Measurements from ENCODE around the gene ALG1. TPM values are rescaled to one million over a fixed set of nuclear protein-coding genes. Genes with fewer than 3 reads are reported as not detected.
A peak's percentile ranks its signal among the peaks of the same experiment; 100 is the strongest.

Gene ALG1
- total and polyA plus RNA-seq, 10 of the 15 experiments (the other 5 are each of a cell fraction or from before 2014, with no cell fraction given) = 1.5 to 43.2 (median 23.8) TPM

GRCh38 chr16:5069854-5070253 lies 1.8 kb upstream of the ALG1 start:
- Histone ChIP-seq H3K79me2 (ENCODE audit: control insufficient read depth, insufficient read depth, low read length) (peaks cover 10% of the 10 kb centered on the region), H4K20me1 (ENCODE audit: control insufficient read depth, insufficient read depth) (no peaks in the 10 kb centered on the region), H3K4me2 (ENCODE audit: control insufficient read depth, insufficient read depth) (no peak overlapping the region), H3K27me3 (replicated peaks in 1 of 2; ENCODE audit: control insufficient read depth in 2 of 2, insufficient read depth in 2 of 2, low read length in 1 of 2) (no peaks in the 10 kb centered on the region), H3K9me3 (replicated peaks; ENCODE audit: control insufficient read depth, insufficient read depth, low read length) (no peaks in the 10 kb centered on the region; the same call in 2 of the 3 replicates), H3K36me3 (ENCODE audit: control insufficient read depth in 2 of 2, insufficient read depth in 2 of 2, low read length in 1 of 2) (peaks cover 0 to 3% of the 10 kb centered on the region in 2 experiments; a peak in 1 of 4 replicates), H3K9ac (ENCODE audit: control insufficient read depth, insufficient read depth, low read length) (no peak overlapping the region), H3K4me3 (no peak overlapping the region), H3K4me1 (ENCODE audit: control insufficient read depth, insufficient read depth, low read length) (peaks cover 14% of the 10 kb centered on the region), H2AFZ (ENCODE audit: control insufficient read depth, low read depth, low read length) (no peak overlapping the region), H3K27ac (ENCODE audit: control insufficient read depth, insufficient read depth) (no peak overlapping the region)
- CTCF ChIA-PET = no interaction called here
- no TSS peak for BruUV-seq (replicated peaks)
- POLR2A ChIA-PET = interaction anchor here (0.7 kb wide), 1 partner anchor 9 kb away, joined by 3 read pairs; no protein-coding TSS in a partner anchor
- WGBS (ENCODE audit: insufficient coverage, insufficient replicate concordance, low lambda C conversion rate, missing lambda C conversion rate) = 98% methylated on average over 9 of the region's 9 CpGs
- TF ChIP-seq SRF (IDR thresholded peaks at IDR 0.05; ENCODE audit: low read depth in 2 of 2, low read length in 2 of 2) (no peak), SP1 (IDR thresholded peaks at IDR 0.05; ENCODE audit: low read depth, low read length) (no peak)
- RAD21 ChIA-PET (ENCODE audit: unreplicated experiment) = interaction anchor here (0.6 kb wide), 1 partner anchor 261 kb away, joined by 3 read pairs; no protein-coding TSS in a partner anchor
- SMC1A ChIA-PET (ENCODE audit: uncharacterized antibody, unreplicated experiment) = no interaction called here
- DNase-seq (ENCODE audit: low read depth, low spot score) (no peak), ATAC-seq (no peak), FAIRE-seq (no peak)
- intact Hi-C loops (cut with micrococcal nuclease; ENCODE audit: unreplicated experiment) = loop anchor here (10.0 kb wide), 1 partner anchor 95 kb away; no protein-coding TSS in a partner anchor
- in situ Hi-C loops (cut with MboI) = no loop called here

- DNase-seq (ENCODE audit: low read depth, low spot score) (no peak), FAIRE-seq (no peak), ATAC-seq (no peak)
- ChIA-PET CTCF (interaction anchor here (0.6 kb wide), 1 partner anchor 20 kb away, joined by 4 read pairs; no protein-coding TSS in a partner anchor), POLR2A (interaction anchor here (0.7 kb wide), 1 partner anchor 10 kb away, joined by 3 read pairs; no protein-coding TSS in a partner anchor), SMC1A (ENCODE audit: uncharacterized antibody, unreplicated experiment) (interaction anchor here (1.5 kb wide), 1 partner anchor 36 kb away, joined by 3 read pairs; no protein-coding TSS in a partner anchor), RAD21 (ENCODE audit: unreplicated experiment) (no interaction called here)
- in situ Hi-C loops (cut with MboI) = no loop called here
- H3K79me2 ChIP-seq (ENCODE audit: control insufficient read depth, insufficient read depth, low read length) = peaks cover 10% of the 10 kb centered on the region
- no peak overlapping the region for H3K4me2 ChIP-seq (ENCODE audit: control insufficient read depth, insufficient read depth)
- H4K20me1 ChIP-seq (ENCODE audit: control insufficient read depth, insufficient read depth) = no peaks in the 10 kb centered on the region
- BruUV-seq (replicated peaks) = no TSS peak
- H3K9ac ChIP-seq (ENCODE audit: control insufficient read depth, insufficient read depth, low read length) = no peak overlapping the region
- no peaks in the 10 kb centered on the region; the same call in 2 of the 3 replicates for H3K9me3 ChIP-seq (replicated peaks; ENCODE audit: control insufficient read depth, insufficient read depth, low read length)
- WGBS (ENCODE audit: insufficient coverage, insufficient replicate concordance, low lambda C conversion rate, missing lambda C conversion rate) = 85% methylated on average over 15 of the region's 15 CpGs
- no peak overlapping the region for H3K4me3 ChIP-seq
- intact Hi-C loops (cut with micrococcal nuclease; ENCODE audit: unreplicated experiment) = no loop called here
- H2AFZ ChIP-seq (ENCODE audit: control insufficient read depth, low read depth, low read length) = peak overlapping the region; percentile 95
- peaks cover 1 to 5% of the 10 kb centered on the region in 2 experiments; a peak in 3 of 4 replicates for H3K36me3 ChIP-seq (ENCODE audit: control insufficient read depth in 2 of 2, insufficient read depth in 2 of 2, low read length in 1 of 2)
- H3K4me1 ChIP-seq (ENCODE audit: control insufficient read depth, insufficient read depth, low read length) = peaks cover 14% of the 10 kb centered on the region
- H3K27me3 ChIP-seq (replicated peaks in 1 of 2; ENCODE audit: control insufficient read depth in 2 of 2, insufficient read depth in 2 of 2, low read length in 1 of 2) = no peaks in the 10 kb centered on the region
- no peak overlapping the region; the same call in 1 of the 2 replicates for H3K27ac ChIP-seq (ENCODE audit: control insufficient read depth, insufficient read depth)
- TF ChIP-seq CBX3 (IDR thresholded peaks at IDR 0.05; ENCODE audit: borderline replicate concordance, low read depth) = no peak
- TF ChIP-seq ZNF687 (IDR thresholded peaks at IDR 0.05) = no peak
- TF ChIP-seq SREBF2 (IDR thresholded peaks at IDR 0.05; ENCODE audit: low read length) = no peak
- no peak for TF ChIP-seq PKNOX1 (IDR thresholded peaks at IDR 0.05)
- no peak for TF ChIP-seq NKRF (conservative IDR thresholded peaks at IDR 0.05)
- no peak for TF ChIP-seq STAT3 (IDR thresholded peaks at IDR 0.05; ENCODE audit: low read depth, low read length)
Measured at GRCh38 chr16:5070431-5071186, 1.0 kb upstream of the ALG1 start.

All from GM12878 (cell line).